Stimulated activated CD4-positive, alpha-beta T cell treated with anti-CD3 and anti-CD28 coated beads, TNF-alpha, amount 100 ng/mL, for 24 hours (primary cell): Measurements from ENCODE around the gene MCF2L.

ENCODE experiments used
- DNase-seq, 3 experiments: peaks; one replicate each; pipeline ENCODE4 v3.0.0-alpha.2; 2020; ENCODE audit warnings: low read depth in 3 of 3

The MCF2L gene

GRCh38 chr13:113112893-113113845, 144.2 kb downstream of the MCF2L start:
- no peak for DNase-seq

- DNase-seq = no peak
These were observed 144.8 kb downstream of the MCF2L start for GRCh38 chr13:113113846-113114271.

- DNase-seq = no peak
These were observed 145.7 kb downstream of the MCF2L start for GRCh38 chr13:113114511-113115362.

- no peak for DNase-seq
These were observed 146.6 kb downstream of the MCF2L start for GRCh38 chr13:113115363-113116205.

- DNase-seq = no peak
These were observed 147.3 kb downstream of the MCF2L start for GRCh38 chr13:113116206-113116800.

GRCh38 chr13:113116871-113117271, 147.9 kb downstream of the MCF2L start:
- DNase-seq = no peak

- DNase-seq = no peak
These were observed 148.4 kb downstream of the MCF2L start for GRCh38 chr13:113117335-113117872.

- no peak for DNase-seq
These were observed 148.9 kb downstream of the MCF2L start for GRCh38 chr13:113117911-113118260.

- DNase-seq = no peak
These were observed 149.4 kb downstream of the MCF2L start for GRCh38 chr13:113118261-113119021.

- DNase-seq = no peak
These were observed 150.3 kb downstream of the MCF2L start for GRCh38 chr13:113119166-113119821.

- no peak for DNase-seq
These were observed 150.8 kb downstream of the MCF2L start for GRCh38 chr13:113119822-113120189.

- no peak for DNase-seq
These were observed 151.5 kb downstream of the MCF2L start for GRCh38 chr13:113120300-113121182.

- no peak for DNase-seq
These were observed 152.3 kb downstream of the MCF2L start for GRCh38 chr13:113121183-113121927.

- DNase-seq = no peak
These were observed 153.0 kb downstream of the MCF2L start for GRCh38 chr13:113121928-113122471.

- DNase-seq = no peak
These were observed 153.7 kb downstream of the MCF2L start, which contains the start of gene F10 for GRCh38 chr13:113122550-113123225. TSS of gene F10 (plus strand) at chr13:113122799. CDS start at chr13:113122856, 57 bp downstream.

GRCh38 chr13:113123226-113124201, 154.5 kb downstream of the MCF2L start:
- no peak for DNase-seq
